GM11168 (cell line): Measurements from ENCODE around the gene PLEKHA6.

Source experiments
- in situ Hi-C: fragments of 300-500 bp; cut with MboI; formaldehyde crosslinking; loops from one replicate; pipeline ENCODE4 v1.12.0; 2022; ENCODE audit warnings: low sequenced_read_pairs; ENCODE audit not compliant: unreplicated experiment

PLEKHA6 gene, protein sequence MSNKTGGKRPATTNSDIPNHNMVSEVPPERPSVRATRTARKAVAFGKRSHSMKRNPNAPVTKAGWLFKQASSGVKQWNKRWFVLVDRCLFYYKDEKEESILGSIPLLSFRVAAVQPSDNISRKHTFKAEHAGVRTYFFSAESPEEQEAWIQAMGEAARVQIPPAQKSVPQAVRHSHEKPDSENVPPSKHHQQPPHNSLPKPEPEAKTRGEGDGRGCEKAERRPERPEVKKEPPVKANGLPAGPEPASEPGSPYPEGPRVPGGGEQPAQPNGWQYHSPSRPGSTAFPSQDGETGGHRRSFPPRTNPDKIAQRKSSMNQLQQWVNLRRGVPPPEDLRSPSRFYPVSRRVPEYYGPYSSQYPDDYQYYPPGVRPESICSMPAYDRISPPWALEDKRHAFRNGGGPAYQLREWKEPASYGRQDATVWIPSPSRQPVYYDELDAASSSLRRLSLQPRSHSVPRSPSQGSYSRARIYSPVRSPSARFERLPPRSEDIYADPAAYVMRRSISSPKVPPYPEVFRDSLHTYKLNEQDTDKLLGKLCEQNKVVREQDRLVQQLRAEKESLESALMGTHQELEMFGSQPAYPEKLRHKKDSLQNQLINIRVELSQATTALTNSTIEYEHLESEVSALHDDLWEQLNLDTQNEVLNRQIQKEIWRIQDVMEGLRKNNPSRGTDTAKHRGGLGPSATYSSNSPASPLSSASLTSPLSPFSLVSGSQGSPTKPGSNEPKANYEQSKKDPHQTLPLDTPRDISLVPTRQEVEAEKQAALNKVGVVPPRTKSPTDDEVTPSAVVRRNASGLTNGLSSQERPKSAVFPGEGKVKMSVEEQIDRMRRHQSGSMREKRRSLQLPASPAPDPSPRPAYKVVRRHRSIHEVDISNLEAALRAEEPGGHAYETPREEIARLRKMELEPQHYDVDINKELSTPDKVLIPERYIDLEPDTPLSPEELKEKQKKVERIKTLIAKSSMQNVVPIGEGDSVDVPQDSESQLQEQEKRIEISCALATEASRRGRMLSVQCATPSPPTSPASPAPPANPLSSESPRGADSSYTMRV

DNA sequence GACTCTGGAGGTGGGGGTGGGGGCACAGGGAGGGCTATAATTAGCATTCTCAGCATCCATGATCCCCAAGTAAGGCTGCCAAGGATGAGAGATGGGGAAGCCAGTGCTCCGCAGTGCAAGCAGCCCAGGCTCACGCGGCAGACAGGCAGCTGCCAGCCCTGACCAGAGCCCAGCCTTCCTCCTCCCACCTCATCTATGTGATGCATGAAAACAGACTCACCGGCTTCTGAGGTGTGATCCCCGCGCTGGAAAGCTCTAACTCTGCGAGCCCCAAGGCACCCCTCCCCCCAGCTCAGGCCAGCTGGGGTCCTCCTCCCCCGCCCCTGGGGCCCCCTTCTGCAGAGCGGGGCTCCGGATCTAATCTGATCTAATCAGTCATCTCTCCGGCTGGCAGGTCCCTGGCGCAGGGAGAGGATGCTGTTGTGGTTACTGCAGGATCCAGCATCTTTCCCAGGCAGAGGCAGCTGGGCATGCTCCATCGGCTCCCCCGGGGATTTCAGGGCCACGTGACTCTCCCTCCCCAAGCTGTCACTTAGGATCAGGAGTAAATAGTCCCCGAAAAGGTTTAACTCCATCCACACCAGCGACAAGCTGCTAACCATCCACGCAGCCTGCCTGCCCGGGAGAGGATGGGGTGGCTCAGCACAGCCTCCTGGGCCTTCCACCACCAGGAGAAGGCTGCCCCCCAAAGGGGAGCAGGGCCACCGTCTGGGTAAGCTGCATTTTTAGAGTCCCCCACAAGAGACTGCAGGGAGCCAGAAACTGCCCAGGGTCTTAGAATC is at the start of gene PLEKHA6:
PLEKHA6 (minus strand) TSS at position 456 of the 782 bp plus-strand sequence. CDS start 86,202 bp downstream, outside the sequence.
- in situ Hi-C loops, result loop anchor here (10.0 kb wide), 1 partner anchor 185 kb away; no protein-coding TSS in a partner anchor

DNA sequence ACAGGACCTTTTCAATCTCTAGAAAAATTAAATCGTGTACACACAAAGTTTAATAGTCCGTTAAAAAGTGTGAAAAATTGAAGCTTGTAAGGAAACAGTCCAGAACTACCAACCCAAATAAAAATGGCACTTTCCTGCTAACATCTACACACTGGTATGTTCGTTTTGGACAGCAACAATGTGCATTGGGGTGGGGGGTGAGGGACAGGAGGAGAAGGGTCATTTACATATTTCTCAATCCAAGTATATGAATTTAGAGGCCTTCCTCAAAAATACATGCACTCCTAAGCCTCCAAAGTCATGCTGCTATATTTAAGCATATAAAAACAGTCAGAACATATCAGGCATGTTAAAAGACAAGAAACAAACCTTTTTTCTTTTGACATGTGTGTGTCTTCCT is 49.4 kb upstream of the PLEKHA6 start:
- in situ Hi-C loops, result no loop called here

DNA sequence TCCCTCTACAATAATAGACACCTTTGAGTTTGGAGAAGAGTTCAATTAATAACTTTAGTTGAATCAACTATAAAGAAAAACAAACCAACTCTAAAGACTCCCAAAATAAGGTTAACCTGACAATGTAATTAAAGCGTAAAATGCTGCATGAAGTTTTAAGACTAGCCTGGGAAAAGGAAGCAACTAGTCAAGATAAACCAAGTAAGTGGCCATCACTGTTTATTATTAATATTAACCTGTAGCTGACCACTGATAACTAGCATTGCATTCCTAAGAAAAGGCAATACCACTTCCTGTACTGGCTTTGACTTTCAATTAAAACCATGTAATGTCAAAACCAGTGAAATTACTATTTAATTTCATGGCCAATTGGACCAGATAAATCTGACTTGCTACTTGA is 48.9 kb upstream of the PLEKHA6 start:
- in situ Hi-C loops, result no loop called here

DNA sequence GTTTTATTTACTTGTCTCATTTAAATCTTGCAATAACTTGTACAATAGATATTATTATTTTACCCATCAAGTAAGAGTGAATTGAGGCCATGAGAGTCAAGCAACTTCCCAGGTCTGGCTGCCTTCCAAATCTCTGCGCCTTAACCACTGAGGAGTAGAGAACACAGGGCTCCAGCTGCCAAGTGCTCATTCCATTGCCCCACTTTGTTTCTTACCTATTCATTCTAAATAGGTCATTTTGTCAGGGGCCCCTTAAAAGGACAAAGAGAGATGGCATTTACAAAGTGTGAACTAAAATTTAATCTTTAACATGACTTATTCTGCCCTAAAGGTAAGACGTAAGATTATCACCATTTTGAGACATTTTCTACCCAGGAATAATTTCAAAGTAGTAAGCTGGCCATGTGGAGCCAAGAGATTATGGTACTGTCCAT is 48.4 kb upstream of the PLEKHA6 start:
- in situ Hi-C loops, result no loop called here

DNA sequence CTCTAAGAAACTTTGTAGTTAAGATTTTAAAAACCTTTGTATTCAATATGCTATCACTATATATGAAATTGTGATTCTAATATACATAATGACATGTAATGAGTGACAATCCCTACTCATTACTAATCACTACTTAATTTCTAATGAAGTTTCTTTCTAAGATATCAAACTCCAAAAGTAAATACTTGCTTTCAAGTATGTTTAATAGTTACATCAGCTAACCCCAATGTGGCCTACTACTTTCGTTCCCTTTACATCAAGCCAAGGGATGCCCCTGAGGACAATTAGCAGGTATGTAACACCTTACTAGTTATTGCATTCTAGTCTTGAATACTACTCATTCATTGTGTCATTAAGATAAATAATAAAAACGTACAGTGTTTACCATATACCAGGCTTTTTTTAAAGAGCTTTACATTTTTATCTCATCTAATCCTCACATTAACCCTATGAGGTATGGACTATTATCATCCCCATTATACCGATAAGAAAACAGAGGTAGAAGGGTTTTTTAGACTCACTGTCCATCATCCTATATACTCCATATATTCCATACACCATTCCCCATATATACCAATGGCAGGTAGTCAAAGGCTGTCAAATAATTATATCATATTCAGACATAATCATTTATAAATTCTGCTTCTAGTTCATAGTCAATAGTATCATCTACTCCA is 47.7 kb upstream of the PLEKHA6 start:
- in situ Hi-C loops, result no loop called here

DNA sequence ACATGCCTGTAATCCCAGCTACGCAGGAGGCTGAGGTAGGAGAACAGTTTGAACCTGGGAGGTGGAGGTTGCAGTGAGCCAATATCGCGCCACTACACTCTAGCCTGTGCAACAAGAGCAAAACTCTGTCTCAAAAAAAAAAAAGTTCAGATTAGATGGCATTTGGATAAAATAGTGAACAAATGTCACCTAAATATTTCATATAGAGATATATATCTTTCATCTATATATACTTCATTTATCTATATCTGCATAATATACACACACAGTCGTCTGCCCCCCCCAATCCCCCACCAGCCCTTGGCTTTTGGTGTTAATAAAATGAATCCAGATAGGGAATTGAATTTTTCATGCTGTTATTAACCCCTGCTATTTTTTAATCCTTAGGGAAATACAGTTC is 46.9 kb upstream of the PLEKHA6 start:
- in situ Hi-C loops, result no loop called here

DNA sequence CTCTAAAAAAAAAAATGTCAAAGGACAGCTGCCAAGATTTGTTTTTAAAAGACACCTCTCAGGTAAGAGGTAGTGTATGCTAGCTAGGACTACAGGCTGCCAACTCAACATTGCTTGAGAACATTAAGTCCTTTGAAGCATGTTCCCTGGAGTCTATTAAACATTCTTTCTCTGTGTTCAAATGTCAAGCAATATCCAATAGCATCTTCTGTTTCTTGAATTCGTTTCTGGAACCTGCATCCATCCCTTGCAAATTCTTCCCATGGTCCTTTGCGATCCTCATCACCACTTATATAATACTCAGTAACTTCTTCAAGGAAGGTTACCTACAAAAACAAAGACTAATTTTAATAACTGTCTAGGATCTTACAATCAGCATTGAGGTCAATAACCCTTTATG is 46.3 kb upstream of the PLEKHA6 start:
- in situ Hi-C loops, result no loop called here

DNA sequence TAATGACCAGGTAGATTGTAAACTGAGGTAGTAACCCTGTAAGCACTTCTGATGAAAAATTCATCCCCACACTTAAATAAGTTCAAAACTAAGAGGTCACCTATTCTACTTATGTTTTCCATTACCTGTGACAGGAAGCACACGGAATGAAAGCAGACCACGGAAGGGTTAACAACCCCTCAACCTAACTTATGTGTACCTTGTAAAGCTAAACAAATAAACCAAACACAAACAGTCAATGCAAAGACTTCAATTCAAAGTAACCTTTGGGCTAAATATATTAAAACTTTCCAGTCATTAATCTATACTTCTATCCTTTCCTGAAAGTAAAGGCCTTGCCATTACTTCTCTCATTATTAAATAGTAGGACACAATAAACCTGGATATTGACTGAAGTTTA is 44.9 kb upstream of the PLEKHA6 start:
- in situ Hi-C loops, result no loop called here

DNA sequence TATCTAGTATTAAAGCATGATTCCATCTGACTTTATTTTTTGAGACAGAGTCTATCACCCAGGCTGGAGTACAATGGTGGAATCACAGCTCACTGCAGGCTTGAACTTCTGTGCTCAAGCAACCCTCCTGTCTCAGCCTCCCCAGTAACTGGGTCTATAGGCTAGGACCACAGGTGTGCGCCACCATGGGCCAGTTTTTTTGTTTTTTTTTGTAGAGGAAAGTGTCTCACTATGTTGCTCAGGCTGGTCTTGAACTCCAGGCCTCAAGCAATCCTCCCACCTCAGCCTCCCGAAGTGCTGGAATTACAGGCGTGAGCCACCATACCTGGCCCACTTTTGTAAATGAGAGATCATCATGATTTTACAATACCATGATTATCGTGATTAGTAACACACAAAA is 42.7 kb upstream of the PLEKHA6 start:
- in situ Hi-C loops, result no loop called here

DNA sequence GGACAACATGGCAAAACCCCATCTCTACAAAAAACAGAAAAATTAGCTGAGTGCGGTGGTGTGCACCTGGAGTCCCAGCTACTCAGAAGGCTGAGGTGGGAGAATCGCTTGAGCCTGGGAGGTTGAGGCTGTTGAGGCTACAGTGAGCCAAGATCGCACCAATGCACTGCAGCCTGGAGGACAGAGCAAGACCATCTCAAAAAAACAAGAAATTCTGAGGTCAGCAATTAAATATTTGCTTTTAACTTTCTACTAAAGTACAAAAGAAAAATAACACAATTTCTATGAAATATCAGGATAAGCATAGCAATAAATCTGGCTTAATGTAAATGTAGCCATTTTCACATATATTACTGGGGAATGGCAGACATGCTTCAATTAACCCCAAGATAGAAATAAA is 42.0 kb upstream of the PLEKHA6 start:
- in situ Hi-C loops, result no loop called here

DNA sequence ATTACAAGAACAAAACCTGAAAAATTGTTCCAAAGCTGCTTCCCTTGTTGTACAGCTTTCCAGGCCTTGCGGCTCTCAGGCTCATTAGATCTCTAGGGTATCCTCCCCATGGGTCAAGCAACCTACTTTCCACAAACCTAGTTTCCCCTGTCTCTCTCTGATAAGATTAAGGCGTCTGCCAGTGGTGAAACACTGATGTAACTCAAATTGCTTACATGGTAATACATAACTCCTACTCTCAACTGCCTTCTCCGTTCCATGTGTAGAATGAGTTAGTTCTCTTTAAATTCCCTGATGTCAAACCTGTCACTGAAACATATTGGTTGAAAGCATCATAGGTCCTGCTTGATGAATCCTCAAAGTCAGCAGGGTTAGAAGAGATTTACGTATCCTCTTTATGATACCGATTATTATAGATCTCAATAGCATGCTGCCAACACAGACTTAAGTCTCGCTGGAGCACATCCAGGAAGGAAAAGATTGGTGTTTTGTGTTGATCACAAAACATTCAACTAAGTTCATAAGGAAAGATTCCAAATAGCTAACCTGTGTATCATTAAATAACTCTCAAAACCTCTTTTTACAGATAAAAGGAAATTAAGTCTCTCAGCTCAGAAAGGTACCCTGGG is 41.3 kb upstream of the PLEKHA6 start:
- in situ Hi-C loops, result no loop called here

DNA sequence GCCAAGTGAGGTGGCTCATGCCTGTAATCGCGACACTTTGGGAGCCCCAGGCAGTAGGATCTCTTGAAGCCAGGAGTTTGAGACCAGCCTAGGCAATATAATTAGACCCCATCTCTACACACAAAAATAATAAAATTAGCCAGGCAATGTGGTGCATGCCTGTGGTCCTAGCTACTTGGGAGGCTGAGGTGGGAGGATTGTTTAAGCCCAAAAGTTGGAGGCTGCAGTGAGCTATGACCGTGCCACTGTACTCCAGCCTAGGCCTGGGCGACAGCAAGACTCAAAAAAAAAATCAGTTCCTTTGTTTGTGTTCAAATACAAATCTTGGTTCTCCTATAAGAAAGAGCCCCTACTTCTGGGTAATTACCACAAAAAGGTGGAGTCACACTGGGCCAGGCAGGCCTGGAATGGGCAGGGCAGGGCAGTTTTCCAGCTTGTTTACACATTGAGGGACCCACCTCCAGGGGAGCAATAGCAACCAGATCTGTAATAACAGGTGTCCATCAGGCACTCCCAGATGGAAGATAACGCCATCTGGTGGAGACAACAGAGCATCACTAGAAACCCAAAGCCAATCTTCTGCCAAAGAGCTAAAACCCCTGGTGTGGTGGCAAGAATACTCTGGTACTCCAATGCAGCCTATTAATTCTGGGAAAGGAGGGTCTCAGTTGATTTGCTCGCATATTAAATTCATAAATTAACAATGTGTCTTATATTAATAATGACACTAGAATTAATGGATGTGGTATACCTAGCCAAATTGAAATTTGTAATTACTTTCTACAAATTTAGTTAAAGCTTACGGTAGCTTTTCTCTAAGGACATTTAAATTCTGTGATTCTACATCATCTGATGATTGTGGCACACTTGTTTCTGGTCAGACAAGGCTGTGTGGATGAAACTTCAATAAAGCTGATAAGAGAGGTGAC is 38.7 kb upstream of the PLEKHA6 start:
- in situ Hi-C loops, result no loop called here

DNA sequence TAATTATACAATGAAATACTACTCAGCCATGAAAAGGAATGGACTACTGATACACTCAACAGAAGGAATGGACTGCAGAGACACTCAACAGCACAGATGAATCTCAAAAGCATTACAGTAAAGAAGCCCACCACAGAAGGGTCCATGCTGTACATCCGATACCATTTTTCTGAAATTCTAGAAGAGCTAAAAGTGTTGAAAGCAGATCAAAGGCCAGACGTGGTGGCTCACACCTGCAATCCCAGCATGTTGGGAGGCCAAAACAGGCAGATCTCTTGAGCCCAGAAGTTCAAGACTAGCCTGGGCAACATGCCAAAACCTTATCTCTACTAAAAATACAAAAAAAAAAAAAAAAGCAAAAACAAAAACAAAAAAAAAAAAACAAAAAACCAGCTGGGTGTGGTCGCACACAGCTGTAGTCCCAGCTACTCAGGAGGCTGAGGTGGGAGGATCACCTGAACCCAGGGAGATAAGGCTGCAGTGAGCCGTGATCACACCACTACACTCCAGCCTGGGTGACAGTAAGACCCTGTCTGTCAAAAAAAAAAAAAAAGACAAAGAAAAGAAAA is 36.4 kb upstream of the PLEKHA6 start:
- in situ Hi-C loops, result no loop called here

DNA sequence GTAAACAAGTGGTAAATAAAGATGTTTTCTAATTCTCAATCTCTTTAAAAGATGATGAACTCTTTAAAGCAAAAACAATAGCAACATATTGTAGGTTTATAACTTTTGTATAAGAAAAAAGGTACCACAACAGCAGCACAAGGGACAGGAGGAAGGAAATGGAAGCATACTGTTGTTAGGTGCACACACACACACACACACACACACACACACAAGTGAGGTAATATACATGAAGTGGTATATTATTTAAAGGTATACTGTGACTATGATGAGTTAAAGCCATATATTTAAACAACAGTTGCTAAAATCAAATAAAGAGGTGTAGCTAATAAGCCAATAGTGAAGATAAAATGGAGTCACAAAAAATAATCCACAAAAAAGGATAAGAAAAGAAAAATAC is 31.9 kb upstream of the PLEKHA6 start:
- in situ Hi-C loops, result no loop called here

DNA sequence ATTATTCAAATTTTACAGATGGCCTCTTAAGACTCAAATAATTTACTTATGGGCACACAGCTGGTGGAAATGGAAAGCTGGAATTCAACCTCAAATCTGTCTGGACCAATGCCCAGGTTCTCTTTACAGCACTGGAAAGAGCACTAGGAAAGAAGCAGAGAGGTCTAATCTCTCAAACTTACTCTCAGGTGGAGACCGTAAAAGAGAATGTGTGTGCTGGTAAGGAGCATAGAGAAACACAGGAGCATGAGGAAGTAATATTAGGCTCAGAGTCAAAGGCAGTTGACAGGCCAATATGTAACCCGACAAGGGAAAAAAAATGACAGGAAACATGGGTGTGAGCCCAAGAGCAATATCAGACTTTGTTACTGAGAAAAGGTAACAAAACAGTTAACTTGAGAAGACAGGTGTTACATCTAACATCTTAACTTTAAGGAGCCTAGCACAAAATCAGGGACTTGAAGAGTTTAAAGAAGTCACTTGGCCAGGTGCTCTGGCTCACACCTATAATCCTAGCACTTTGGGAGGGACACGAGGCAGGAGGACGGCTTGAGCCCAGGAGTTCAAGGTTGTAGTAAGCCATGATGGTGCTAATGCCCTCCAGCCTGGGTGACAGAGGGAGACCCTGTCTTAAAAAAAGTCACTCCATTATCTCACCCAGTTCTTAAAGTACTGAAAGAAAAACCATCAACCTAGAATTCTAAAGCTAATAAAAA is 31.2 kb upstream of the PLEKHA6 start:
- in situ Hi-C loops, result no loop called here

DNA sequence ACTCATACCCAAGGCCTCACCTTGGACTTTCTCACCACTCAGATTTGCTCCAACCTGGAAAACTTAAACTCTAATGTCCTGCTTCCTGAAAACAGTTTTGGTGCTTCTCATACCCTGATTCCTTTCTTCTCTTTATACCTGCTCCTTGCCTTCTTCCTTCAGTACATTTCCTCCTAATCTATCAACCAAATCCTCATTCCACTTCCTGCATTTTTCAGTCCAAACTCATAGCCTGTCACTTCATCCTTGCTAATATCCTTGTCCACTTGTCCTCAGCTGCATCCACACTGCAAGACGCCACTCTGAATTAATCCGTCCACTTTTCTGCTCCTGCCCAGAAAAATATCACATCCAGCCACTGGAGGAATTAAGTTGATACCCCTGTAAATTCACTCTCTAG is 26.0 kb upstream of the PLEKHA6 start:
- in situ Hi-C loops, result no loop called here

DNA sequence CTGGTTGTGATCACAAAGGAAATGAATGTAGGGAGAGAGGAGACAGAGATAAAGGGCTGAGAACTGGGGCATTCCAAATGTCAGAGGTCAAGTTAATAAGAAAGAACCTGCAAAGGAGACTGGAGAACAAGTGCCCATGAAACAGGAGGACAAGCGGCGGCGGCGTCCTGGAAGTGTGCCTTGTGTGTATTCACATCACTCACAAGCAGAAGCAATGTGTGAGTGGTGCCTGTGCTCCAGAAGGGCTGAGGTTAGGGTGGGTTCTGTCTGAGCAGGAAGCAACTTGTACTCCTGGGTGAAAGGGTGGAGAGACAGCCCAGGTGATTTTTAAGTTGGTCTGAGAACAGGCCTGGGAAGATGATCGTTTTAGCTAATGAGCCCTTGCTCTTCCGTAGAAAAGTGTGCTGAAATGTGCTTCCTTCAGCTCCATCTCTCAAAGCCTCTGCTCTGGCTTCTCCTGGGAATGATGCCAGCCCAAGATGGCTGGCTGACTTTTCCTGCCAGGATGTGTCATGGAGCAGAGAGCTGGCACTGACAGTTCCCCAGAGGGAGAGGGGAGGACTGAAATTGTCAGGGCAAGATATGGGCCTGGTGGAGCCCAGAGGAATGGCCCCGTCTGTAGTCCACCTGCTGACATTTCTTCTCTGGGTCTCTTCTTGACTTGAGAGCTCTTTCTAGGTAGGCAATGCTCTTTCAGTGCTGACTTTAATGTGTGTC is 25.1 kb upstream of the PLEKHA6 start:
- in situ Hi-C loops, result no loop called here
